H9 (cell line): Measurements from ENCODE around the gene CDH13. TPM values are rescaled to one million over a fixed set of nuclear protein-coding genes. Genes with fewer than 3 reads are reported as not detected.
A peak's percentile ranks its signal among the peaks of the same experiment; 100 is the strongest.

Experiments
- DNase-seq: peaks from one replicate; pipeline ENCODE4 v3.0.0-alpha.2; 2017
- H2AFZ ChIP-seq: one replicate; pipeline ENCODE4 v1.6.1; 2013; ENCODE audit warnings: mild to moderate bottlenecking, low read length, control low read depth, moderate library complexity
- H2AK5ac ChIP-seq: 2 replicates; pipeline ENCODE4 v1.6.1; 2013; ENCODE audit warnings: low read length, control low read depth, mixed read lengths; ENCODE audit not compliant: insufficient read length
- H2BK120ac ChIP-seq: one replicate; pipeline ENCODE4 v1.6.1; 2013; ENCODE audit warnings: low read depth, mild to moderate bottlenecking, low read length, control low read depth, inconsistent platforms; ENCODE audit not compliant: poor library complexity, severe bottlenecking
- H2BK12ac ChIP-seq: 2 replicates; pipeline ENCODE4 v1.6.1; 2013; ENCODE audit warnings: low read length, control low read depth, mixed read lengths, low read depth; ENCODE audit not compliant: insufficient read length
- H2BK15ac ChIP-seq: 2 replicates; pipeline ENCODE4 v1.6.1; 2013; ENCODE audit warnings: low read depth, low read length, control low read depth
- H2BK20ac ChIP-seq: one replicate; pipeline ENCODE4 v1.6.1; 2013; ENCODE audit warnings: low read depth, mild to moderate bottlenecking, low read length, control low read depth, inconsistent platforms; ENCODE audit not compliant: poor library complexity, severe bottlenecking
- H2BK5ac ChIP-seq: 2 replicates; pipeline ENCODE4 v1.6.1; 2013; ENCODE audit warnings: low read length, control low read depth, mixed read lengths; ENCODE audit not compliant: insufficient read length
- H3K14ac ChIP-seq: 2 replicates; pipeline ENCODE4 v1.6.1; 2013; ENCODE audit warnings: low read length, control low read depth; ENCODE audit not compliant: insufficient read depth
- H3K18ac ChIP-seq: 2 replicates; pipeline ENCODE4 v1.6.1; 2013; ENCODE audit warnings: low read depth, mild to moderate bottlenecking, mixed read lengths, low read length, control low read depth; ENCODE audit not compliant: insufficient read length
- H3K23ac ChIP-seq: 2 replicates; pipeline ENCODE4 v1.6.1; 2013; ENCODE audit warnings: low read length, control low read depth, mixed read lengths, low read depth; ENCODE audit not compliant: insufficient read length
- H3K23me2 ChIP-seq: 2 replicates; pipeline ENCODE4 v1.6.1; 2013; ENCODE audit warnings: low read depth, mild to moderate bottlenecking, mixed read lengths, low read length, control low read depth; ENCODE audit not compliant: insufficient read length, poor library complexity, severe bottlenecking
- H3K27ac ChIP-seq: 2 replicates; pipeline ENCODE4 v1.5.1; 2013; ENCODE audit warnings: low read length, control low read depth, mixed read lengths, low read depth; ENCODE audit not compliant: insufficient read length
- H3K27me3 ChIP-seq: 2 replicates; pipeline ENCODE4 v1.6.1; 2013; ENCODE audit warnings: low read length, control low read depth, inconsistent platforms; ENCODE audit not compliant: insufficient read depth
- H3K4ac ChIP-seq: 2 replicates; pipeline ENCODE4 v1.6.1; 2013; ENCODE audit warnings: low read depth, mild to moderate bottlenecking, control low read depth, inconsistent platforms, low read length, moderate library complexity
- H3K4me1 ChIP-seq: 2 replicates; pipeline ENCODE4 v1.6.1; 2013; ENCODE audit warnings: low read length, control low read depth, inconsistent platforms; ENCODE audit not compliant: insufficient read depth
- H3K4me2 ChIP-seq: 2 replicates; pipeline ENCODE4 v1.6.1; 2013; ENCODE audit warnings: low read length, control low read depth, mixed read lengths; ENCODE audit not compliant: insufficient read length, insufficient read depth
- H3K56ac ChIP-seq: 2 replicates; pipeline ENCODE4 v1.6.1; 2013; ENCODE audit warnings: low read depth, mild to moderate bottlenecking, mixed read lengths, low read length, control low read depth; ENCODE audit not compliant: insufficient read length
- H3K79me1 ChIP-seq: 2 replicates; pipeline ENCODE4 v1.6.1; 2013; ENCODE audit warnings: low read depth, mild to moderate bottlenecking, moderate library complexity, low read length, control low read depth, inconsistent platforms; ENCODE audit not compliant: insufficient read depth, poor library complexity, severe bottlenecking
- H3K79me2 ChIP-seq: 2 replicates; pipeline ENCODE4 v1.6.1; 2013; ENCODE audit warnings: low read length, control low read depth, inconsistent platforms; ENCODE audit not compliant: insufficient read depth
- H3K9ac ChIP-seq: 2 replicates; pipeline ENCODE4 v1.6.1; 2013; ENCODE audit warnings: low read length, control low read depth, mixed read lengths; ENCODE audit not compliant: insufficient read length; ENCODE audit errors: extremely low read depth
- H3K9me3 ChIP-seq: one replicate; pipeline ENCODE4 v1.6.1; 2013; ENCODE audit warnings: low read depth, low read length, inconsistent platforms; ENCODE audit not compliant: control insufficient read depth
- H3T11ph ChIP-seq: one replicate; pipeline ENCODE4 v1.6.1; 2013; ENCODE audit warnings: mild to moderate bottlenecking, low read length, control low read depth, inconsistent platforms
- H4K20me1 ChIP-seq: one replicate; pipeline ENCODE4 v1.6.1; 2013; ENCODE audit not compliant: control insufficient read depth, insufficient read length, insufficient read depth
- H4K5ac ChIP-seq: 2 replicates; pipeline ENCODE4 v1.6.1; 2013; ENCODE audit warnings: low read depth, mild to moderate bottlenecking, mixed read lengths, low read length, control low read depth; ENCODE audit not compliant: insufficient read length
- H4K8ac ChIP-seq: replicated peaks from 2 replicates; pipeline ENCODE4 v1.6.1; 2013; ENCODE audit warnings: low read length, control low read depth, mixed read lengths, low read depth; ENCODE audit not compliant: insufficient read length
- H4K91ac ChIP-seq: 2 replicates; pipeline ENCODE4 v1.6.1; 2013; ENCODE audit warnings: low read depth, mild to moderate bottlenecking, moderate library complexity, mixed read lengths, low read length, control low read depth; ENCODE audit not compliant: insufficient read length
- H3K27ac Mint-ChIP-seq, 3 experiments: 2 replicates in 2 of 3; 3 replicates in 1 of 3; pipeline ENCODE4 v1.8.0; 2020 to 2021; ENCODE audit warnings: mixed read lengths in 3 of 3, mild to moderate bottlenecking in 1 of 3, moderate library complexity in 1 of 3
- H3K27me3 Mint-ChIP-seq: 2 replicates; pipeline ENCODE4 v1.8.0; 2021; ENCODE audit warnings: low read depth, mild to moderate bottlenecking, moderate library complexity, mixed read lengths
- H3K36me3 Mint-ChIP-seq, 3 experiments: 2 replicates in 2 of 3; 3 replicates in 1 of 3; pipeline ENCODE4 v1.8.0; 2020 to 2021; ENCODE audit warnings: low read depth in 3 of 3, mixed read lengths in 3 of 3; ENCODE audit not compliant: insufficient read depth in 1 of 3
- H3K4me1 Mint-ChIP-seq, 2 experiments: 2 replicates each; pipeline ENCODE4 v1.8.0; 2020; ENCODE audit warnings: mixed read lengths in 2 of 2
- H3K4me3 Mint-ChIP-seq, 2 experiments: 2 replicates in 1 of 2; 3 replicates in 1 of 2; pipeline ENCODE4 v1.8.0; 2020 to 2021; ENCODE audit warnings: mild to moderate bottlenecking in 2 of 2, mixed read lengths in 2 of 2, moderate library complexity in 1 of 2
- H3K9me3 Mint-ChIP-seq, 2 experiments: 2 replicates in 1 of 2; 3 replicates in 1 of 2; pipeline ENCODE4 v1.8.0; 2020; ENCODE audit warnings: mild to moderate bottlenecking in 2 of 2, mixed read lengths in 2 of 2, moderate library complexity in 1 of 2
- CTCF ChIP-seq: fragments of 200-600 bp; sonication (generic); conservative IDR thresholded peaks from 3 replicates; pipeline ENCODE4 v1.8.0; 2021; ENCODE audit warnings: antibody characterized with exemption, mild to moderate bottlenecking
- WGBS: extraction: QIAGEN DNeasy Blood & Tissue Kit; methylation state at CpG from one replicate; pipeline ENCODE4 v1.1.7; 2013; ENCODE audit warnings: missing lambda C conversion rate, low lambda C conversion rate, mixed read lengths; ENCODE audit not compliant: insufficient read length; ENCODE audit errors: extremely low coverage; 5-methylcytosine and 5-hydroxymethylcytosine counted together
- total RNA-seq: library from RNA; stranded (reverse); gene quantifications from 2 replicates; pipeline ENCODE4 v1.2.1, GENCODE V29; 2021

The CDH13 gene
- total RNA-seq, 1 experiment from 2014 or later: 1.5 TPM

- Histone ChIP-seq H3K4me1 (peaks cover 8% of the 10 kb centered on the region; the same call in 1 of the 2 replicates), H3T11ph (no peak overlapping the region), H3K56ac (no peak overlapping the region), H3K79me1 (no peaks in the 10 kb centered on the region), H2AFZ (no peak overlapping the region), H2BK20ac (no peak overlapping the region), H2BK12ac (no peak overlapping the region), H2BK15ac (no peak overlapping the region), H3K9ac (no peak overlapping the region), H2BK120ac (no peak overlapping the region), H3K9me3 (no peaks in the 10 kb centered on the region), H3K4ac (no peak overlapping the region), H3K14ac (no peak overlapping the region), H3K79me2 (no peaks in the 10 kb centered on the region), H3K23ac (no peak overlapping the region), H4K5ac (no peak overlapping the region), H2BK5ac (no peak overlapping the region), H4K20me1 (no peaks in the 10 kb centered on the region), H4K91ac (no peak overlapping the region), H2AK5ac (no peak overlapping the region), H3K27me3 (no peaks in the 10 kb centered on the region), H3K27ac (no peak overlapping the region), H4K8ac (peak overlapping the region; percentile 79), H3K18ac (peak overlapping the region; percentile 27), H3K23me2 (no peaks in the 10 kb centered on the region), H3K4me2 (no peak overlapping the region)
- peak; percentile 44 for DNase-seq
- H3K27ac Mint-ChIP-seq: peak overlapping the region in 2 of 3 experiments; percentile 48 to 79; a peak in 3 of 7 replicates
- WGBS: no CpG with 5 or more reads among the region's 11 CpGs
- peaks cover 27% of the 10 kb centered on the region in 2 experiments for H3K4me1 Mint-ChIP-seq
- no peak overlapping the region for H3K4me3 Mint-ChIP-seq
- peaks cover 5% of the 10 kb centered on the region for H3K27me3 Mint-ChIP-seq
- no peak for TF ChIP-seq CTCF
- H3K36me3 Mint-ChIP-seq: no peaks in the 10 kb centered on the region
- no peaks in the 10 kb centered on the region for H3K9me3 Mint-ChIP-seq
Observed at GRCh38 chr16:83624429-83625120, 997.8 kb downstream of the CDH13 start.
